Fibroblast of skin of scalp (primary cell): ENCODE data around the gene KCNJ1. TPM values are rescaled to one million over a fixed set of nuclear protein-coding genes. Genes with fewer than 3 reads are reported as not detected.

Experiments
- DNase-seq: peaks from one replicate; pipeline ENCODE4 v3.0.0-alpha.2; 2013
- polyA plus RNA-seq, 2 experiments: library from polyadenylated mRNA; unstranded; fragments of 120-200 nt; gene quantifications; one replicate each; pipeline ENCODE4 v1.2.1, GENCODE V29; 2013; ENCODE audit not compliant: insufficient read length in 2 of 2

KCNJ1 gene
- not detected for polyA plus RNA-seq (2013, experiment 1 of 2; ENCODE audit: insufficient read length)
- 0.27 TPM for polyA plus RNA-seq (2013, experiment 2 of 2; ENCODE audit: insufficient read length)

GRCh38 chr11:128867277-128867676, at the start of gene KCNJ1:
TSS of gene KCNJ1 (minus strand) at chr11:128867296. CDS start at chr11:128840243, 27,053 bp downstream.
- DNase-seq = no peak

DNA sequence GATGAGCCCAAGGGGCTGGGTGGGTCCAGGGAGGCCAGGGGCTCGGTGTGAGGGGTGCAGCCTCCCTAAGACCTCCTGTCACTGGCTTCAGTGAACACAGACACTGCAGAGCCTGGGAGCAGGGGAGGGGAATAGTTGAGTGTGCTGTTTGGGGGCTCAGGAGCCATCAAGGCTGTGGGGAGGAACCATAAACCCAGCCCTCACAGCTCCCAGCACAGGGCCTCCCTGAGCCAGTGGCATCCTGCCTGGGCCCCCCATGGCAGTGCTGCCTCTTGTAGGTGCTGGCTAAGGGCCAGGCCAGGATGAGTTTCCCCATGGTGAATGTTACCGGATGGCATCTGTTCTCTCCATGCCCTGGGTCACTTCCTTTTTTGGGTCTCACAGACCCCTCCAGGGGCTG, 49.6 kb upstream of the KCNJ1 start:
- no peak for DNase-seq

DNA sequence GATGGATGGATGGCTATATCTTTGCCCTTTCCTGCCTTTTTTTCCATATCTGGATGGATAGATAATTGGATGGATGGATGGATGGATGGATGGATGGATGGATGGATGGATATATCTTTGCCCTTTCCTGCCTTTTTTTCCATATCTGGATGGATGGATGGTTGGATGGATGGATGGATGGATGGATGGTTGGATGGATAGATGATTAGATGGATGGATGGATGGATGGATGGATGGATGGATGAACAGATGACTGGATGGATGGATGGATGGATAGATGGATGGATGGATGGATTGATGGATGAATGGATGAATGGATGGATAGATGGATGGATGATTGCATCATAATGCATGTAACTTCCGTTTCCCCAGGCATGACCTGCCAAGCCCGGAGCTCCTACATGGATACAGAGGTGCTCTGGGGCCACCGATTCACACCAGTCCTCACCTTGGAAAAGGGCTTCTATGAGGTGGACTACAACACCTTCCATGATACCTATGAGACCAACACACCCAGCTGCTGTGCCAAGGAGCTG, 49.0 kb upstream of the KCNJ1 start:
- no peak for DNase-seq

- DNase-seq = no peak
Measured at GRCh38 chr11:128915149-128915521, 48.0 kb upstream of the KCNJ1 start.

- no peak for DNase-seq
Measured at GRCh38 chr11:128914216-128915148, 47.4 kb upstream of the KCNJ1 start.

- no peak for DNase-seq
Measured at GRCh38 chr11:128913806-128914205, 46.7 kb upstream of the KCNJ1 start.

GRCh38 chr11:128911701-128912100, 44.6 kb upstream of the KCNJ1 start:
- no peak for DNase-seq

- no peak for DNase-seq
Measured at GRCh38 chr11:128911239-128911638, 44.1 kb upstream of the KCNJ1 start.

DNA sequence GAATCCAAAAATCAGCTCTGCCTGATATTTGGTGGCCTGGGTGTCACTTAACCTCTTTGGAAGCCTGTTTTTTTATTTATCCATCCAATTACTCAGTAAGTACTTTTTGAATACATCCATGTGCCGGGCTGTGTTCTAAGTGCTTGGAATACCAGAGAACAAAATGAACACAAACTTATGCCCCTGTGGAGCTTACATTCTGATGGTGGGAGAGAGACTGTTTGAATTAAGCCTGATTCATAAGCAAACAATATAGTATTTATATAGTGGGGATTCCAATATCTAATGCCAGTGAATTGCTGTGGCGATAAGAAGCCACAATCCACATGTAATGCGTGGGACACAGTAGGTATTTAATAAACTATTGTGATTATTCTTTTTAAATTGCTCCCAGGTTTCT, 43.5 kb upstream of the KCNJ1 start:
- peak; percentile 52 for DNase-seq

DNA sequence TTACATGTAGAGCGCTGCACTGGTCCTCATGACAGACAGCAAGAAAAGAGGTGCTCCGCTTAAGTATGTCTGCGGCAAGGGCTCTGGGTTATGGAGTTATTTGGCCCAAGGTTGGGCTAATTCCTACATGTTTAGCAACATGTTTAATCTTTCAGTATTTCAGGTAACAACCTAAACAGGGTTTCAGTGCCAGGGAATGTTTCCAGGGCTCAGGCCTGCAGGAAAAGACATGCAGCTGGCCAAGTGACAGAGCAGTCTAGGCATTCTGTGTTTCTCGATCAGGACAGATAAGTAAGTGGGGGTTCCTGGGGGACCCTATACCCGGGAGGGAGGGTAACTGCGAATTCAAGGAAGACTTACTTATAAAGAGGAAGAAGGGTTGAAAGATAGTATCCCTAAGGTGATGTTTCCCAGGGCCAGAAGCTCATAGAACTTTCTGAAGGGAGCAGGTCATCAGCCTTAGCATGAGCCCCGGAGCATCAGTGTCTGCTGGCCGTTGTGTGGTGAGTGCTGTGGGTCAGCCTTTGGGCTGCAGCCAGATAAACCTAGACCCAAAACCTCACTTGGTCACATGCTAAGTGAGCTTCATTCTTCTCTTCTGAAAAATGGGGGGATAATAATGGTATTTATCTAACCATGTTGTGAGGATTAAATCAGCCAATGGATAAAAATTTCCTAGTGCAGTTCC, 42.5 kb upstream of the KCNJ1 start:
- DNase-seq = no peak

- peak; percentile 67 for DNase-seq
Measured at GRCh38 chr11:128908391-128909246, 41.5 kb upstream of the KCNJ1 start.

DNA sequence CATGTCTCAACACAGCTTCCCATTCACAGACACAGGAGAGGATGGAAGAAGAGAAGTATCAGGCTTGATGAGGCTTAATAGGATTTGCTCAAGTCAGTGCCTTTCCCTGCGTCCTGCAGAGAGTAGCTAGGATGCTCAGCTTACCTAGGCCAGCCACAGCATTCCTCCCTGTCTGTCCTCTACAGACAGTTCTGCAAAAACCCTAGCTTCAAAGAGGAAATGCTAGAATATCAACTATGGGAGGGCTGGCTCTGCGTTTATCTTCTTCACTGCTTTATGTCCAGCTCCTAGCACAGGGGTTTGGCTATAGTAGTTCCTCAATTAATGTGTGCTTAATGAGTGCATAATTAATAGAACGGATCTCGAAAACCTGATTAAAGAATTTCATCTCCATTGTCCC, 40.5 kb upstream of the KCNJ1 start:
- no peak for DNase-seq

DNA sequence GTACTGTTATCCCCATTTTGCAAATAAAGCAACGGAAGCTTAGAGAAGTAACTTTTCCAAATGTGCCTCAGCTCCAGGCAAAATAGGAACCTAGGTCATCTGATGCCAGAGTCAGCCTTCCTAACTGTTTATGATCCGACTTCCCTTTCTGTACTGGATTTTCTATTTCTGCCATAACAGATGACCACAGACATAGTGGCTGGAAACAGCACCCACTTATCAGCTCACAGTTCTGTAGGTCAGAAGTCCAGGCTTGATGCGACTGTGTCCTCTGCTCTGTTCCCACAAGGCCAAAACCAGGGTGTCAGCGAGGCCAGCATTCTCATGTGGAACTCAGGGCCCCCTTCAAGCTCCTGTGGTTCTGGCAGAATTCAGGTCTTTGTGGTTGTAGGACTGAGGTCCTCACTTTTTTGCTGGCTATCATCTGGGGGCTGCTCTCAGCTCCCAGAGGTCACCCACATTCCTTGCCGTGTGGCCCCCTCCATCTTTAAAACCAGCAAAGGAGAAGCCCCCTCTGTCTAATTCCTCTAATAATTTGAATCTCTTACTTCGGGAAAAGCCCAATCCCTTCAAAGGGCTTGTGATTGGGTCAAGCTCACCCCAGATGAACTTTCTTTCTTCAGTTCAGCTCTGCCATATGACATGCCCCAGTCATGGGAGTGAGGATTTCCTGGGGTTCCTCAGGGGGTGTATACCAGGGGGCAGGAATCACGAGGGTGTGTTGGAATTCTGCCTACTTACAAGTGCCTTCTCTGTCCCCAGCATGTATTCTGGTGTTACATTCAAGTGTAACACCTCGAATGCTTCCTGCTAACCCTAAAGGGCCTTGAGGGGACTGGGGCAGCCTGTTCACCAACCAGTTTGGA, 39.3 kb upstream of the KCNJ1 start:
- DNase-seq = no peak

- peak; percentile 41 for DNase-seq
Measured at GRCh38 chr11:128905345-128906184, 38.5 kb upstream of the KCNJ1 start.

DNA sequence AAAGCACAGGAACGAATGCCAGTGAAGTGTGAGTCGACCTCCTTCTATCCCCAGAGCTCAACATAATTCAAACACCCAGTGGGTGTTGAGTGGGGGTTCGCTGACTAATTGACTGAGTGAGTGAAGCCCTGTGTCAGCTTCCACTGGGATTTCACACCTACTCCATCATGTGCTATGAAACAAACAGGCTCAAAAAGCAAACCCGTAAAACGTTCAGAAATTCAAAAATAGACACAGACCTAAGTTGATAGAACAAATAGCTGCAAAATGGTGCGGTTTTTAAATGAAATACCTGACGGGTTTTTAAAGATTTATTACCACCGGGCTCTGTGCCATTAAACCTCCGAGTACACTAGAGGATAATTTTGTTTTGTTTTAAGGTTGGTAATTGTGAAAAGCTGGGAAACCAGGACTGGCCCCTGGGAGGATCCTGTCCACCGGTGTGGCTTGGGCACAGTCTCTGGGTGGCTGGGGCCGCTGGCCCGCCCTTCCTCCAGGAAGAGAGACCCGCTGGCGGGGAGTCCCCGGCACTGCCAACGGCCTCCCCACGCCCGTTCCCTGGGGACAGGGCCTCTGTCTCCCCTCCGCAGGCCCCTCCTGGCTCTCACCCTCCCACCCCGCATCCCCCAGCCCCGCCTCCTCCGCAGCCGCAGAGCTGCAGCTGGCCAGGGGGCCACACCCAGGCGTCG, 37.7 kb upstream of the KCNJ1 start:
- peak; percentile 38 for DNase-seq

GRCh38 chr11:128904303-128904655, 37.2 kb upstream of the KCNJ1 start:
- DNase-seq = no peak

DNA sequence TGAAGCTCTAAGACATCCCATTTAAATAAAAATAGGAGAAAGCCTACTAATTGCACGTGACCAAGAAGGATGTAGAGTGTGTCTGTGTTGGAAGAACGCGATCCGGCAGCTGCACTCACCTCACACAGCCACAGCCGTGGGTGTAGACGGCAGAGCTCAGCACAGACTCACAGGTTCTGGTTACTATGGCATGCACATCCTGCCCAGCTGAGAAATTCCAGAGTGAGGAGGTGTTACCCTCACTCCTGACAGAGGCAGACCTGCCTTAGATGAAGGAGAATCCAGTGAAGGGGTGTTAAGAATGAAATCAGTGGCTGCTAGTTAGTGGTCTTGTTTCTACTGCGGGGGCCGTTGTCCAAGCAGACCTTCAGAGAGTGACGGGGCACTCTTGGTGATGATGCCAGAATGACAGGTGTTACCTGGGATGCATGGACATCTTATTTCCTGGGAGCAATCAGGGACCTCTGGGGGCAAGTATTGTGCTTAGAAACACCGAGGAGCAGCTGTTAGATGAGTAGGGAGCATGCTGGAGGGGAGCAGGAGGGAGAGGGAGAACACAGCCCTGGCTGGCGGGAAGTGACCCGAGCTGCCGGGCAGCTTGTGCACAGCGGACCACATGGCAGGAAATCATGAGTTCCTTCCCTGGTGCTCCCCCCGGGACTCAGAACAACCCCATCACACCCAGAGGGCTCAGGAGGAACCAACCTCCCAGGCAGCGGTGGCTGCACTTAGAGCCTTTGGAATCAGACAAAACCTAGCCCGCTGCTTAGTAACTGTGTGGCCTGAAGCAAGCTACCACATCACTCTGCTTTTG, 36.4 kb upstream of the KCNJ1 start:
- no peak for DNase-seq

GRCh38 chr11:128902515-128903066, 35.5 kb upstream of the KCNJ1 start:
- peak; percentile 70 for DNase-seq
